Measurements from ENCODE around the gene PHIP. TPM values are rescaled to one million over a fixed set of nuclear protein-coding genes. Genes with fewer than 3 reads are reported as not detected.

PHIP gene
- total RNA-seq, 1 experiment from 2014 or later: 53.6 TPM

DNA sequence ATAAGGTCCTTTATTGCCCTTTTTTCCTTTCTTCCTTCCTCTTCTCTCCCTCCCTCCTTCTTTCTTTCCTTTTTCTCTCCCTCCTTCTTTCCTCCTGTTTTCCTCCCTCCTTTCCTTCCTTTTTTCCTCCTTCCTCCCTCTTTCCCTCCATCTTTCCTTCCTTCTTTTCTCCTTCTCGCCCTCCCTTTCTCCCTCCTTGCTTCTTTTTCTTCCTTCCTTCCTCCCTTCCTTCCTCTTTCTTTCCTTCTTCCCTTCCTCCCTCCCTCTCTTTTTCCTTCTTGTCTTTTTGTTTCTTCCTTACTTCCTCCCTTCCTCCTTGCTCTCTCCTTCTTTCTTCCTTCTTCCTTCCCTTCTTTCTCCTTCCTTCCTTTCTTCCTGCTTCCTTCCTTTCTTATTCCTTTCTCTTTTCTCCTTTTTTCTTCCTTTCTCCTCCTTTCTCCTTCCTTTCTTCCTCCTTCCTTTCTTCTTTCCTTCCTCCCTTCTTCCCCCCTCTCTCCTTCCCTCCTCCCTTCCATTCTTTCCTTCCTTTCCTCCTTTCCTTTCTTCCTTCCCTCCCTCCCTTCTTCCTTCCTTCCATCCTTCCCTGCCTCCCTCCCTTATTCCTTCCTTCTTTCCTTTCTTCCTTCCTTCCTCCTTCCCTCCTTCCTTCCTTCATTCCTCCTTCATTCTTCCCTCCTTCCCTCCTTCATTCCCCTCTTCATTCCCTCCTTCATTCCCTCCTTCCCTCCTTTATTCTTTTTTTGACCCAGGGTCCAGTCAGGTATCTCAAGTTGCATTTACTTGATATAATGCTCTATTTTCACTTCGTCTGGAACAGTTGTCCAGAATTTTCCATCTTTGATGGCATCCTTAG, 11.7 kb upstream of the PHIP start:
- Histone ChIP-seq H2BK12ac (ENCODE audit: insufficient read length, low read depth, low read length) (no peak overlapping the region), H4K5ac (ENCODE audit: insufficient read length, low read depth, low read length) (no peak overlapping the region), H3K9ac (ENCODE audit: extremely low read depth, insufficient read length, low read length) (no peak overlapping the region), H2AK5ac (ENCODE audit: insufficient read length, low read length) (no peak overlapping the region), H3K27me3 (ENCODE audit: insufficient read depth, low read length) (no peaks in the 10 kb centered on the region), H2BK120ac (ENCODE audit: low read depth, low read length, poor library complexity, severe bottlenecking) (no peak overlapping the region), H3K4me2 (ENCODE audit: insufficient read depth, insufficient read length, low read length) (no peak overlapping the region), H3K4me1 (ENCODE audit: insufficient read depth, low read length) (no peaks in the 10 kb centered on the region), H3K23ac (ENCODE audit: insufficient read length, low read depth, low read length) (no peak overlapping the region), H3T11ph (ENCODE audit: low read length) (no peak overlapping the region), H4K8ac (replicated peaks; ENCODE audit: insufficient read length, low read depth, low read length) (no peak overlapping the region), H3K79me2 (ENCODE audit: insufficient read depth, low read length) (no peaks in the 10 kb centered on the region), H4K20me1 (ENCODE audit: control insufficient read depth, insufficient read depth, insufficient read length) (no peaks in the 10 kb centered on the region), H3K27ac (ENCODE audit: insufficient read length, low read depth, low read length) (no peak overlapping the region), H2BK5ac (ENCODE audit: insufficient read length, low read length) (no peak overlapping the region), H3K14ac (ENCODE audit: insufficient read depth, low read length) (no peak overlapping the region), H3K79me1 (ENCODE audit: insufficient read depth, low read depth, low read length, poor library complexity, severe bottlenecking) (no peaks in the 10 kb centered on the region), H2AFZ (ENCODE audit: low read length) (no peak overlapping the region), H4K91ac (ENCODE audit: insufficient read length, low read depth, low read length) (no peak overlapping the region), H2BK15ac (ENCODE audit: low read depth, low read length) (no peak overlapping the region), H3K18ac (ENCODE audit: insufficient read length, low read depth, low read length) (no peak overlapping the region), H3K56ac (ENCODE audit: insufficient read length, low read depth, low read length) (no peak overlapping the region), H2BK20ac (ENCODE audit: low read depth, low read length, poor library complexity, severe bottlenecking) (no peak overlapping the region), H3K4ac (ENCODE audit: low read depth, low read length) (no peak overlapping the region), H3K23me2 (ENCODE audit: insufficient read length, low read depth, low read length, poor library complexity, severe bottlenecking) (no peaks in the 10 kb centered on the region), H3K9me3 (ENCODE audit: control insufficient read depth, low read depth, low read length) (no peaks in the 10 kb centered on the region)
- Mint-ChIP-seq H3K27me3 (ENCODE audit: low read depth) (peaks cover 5% of the 10 kb centered on the region; the same call in 1 of the 2 replicates), H3K36me3 (ENCODE audit: insufficient read depth in 1 of 3, low read depth in 3 of 3) (no peaks in the 10 kb centered on the region), H3K4me1 (no peaks in the 10 kb centered on the region; a peak in 1 of 4 replicates), H3K27ac (no peak overlapping the region; a peak in 1 of 7 replicates), H3K9me3 (no peaks in the 10 kb centered on the region), H3K4me3 (no peak overlapping the region)
- TF ChIP-seq, protein P1, sequence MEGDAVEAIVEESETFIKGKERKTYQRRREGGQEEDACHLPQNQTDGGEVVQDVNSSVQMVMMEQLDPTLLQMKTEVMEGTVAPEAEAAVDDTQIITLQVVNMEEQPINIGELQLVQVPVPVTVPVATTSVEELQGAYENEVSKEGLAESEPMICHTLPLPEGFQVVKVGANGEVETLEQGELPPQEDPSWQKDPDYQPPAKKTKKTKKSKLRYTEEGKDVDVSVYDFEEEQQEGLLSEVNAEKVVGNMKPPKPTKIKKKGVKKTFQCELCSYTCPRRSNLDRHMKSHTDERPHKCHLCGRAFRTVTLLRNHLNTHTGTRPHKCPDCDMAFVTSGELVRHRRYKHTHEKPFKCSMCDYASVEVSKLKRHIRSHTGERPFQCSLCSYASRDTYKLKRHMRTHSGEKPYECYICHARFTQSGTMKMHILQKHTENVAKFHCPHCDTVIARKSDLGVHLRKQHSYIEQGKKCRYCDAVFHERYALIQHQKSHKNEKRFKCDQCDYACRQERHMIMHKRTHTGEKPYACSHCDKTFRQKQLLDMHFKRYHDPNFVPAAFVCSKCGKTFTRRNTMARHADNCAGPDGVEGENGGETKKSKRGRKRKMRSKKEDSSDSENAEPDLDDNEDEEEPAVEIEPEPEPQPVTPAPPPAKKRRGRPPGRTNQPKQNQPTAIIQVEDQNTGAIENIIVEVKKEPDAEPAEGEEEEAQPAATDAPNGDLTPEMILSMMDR (conservative IDR thresholded peaks at IDR 0.05): no peak
- WGBS (ENCODE audit: extremely low coverage, insufficient read length, low lambda C conversion rate): no CpG with 5 or more reads among the region's 2 CpGs
- DNase-seq: no peak

Data from H9 (cell line).